GM12892 (cell line): ENCODE data around the gene APLP2.
"Not testable (repeated sequence)": the region's sequence is repeated elsewhere in the genome, so short reads cannot be mapped to it uniquely, and the experiment has no call there.

Experiments
- DNase-seq: peaks from one replicate; pipeline ENCODE4 v3.0.0; 2011; ENCODE audit not compliant: insufficient read length
- FAIRE-seq: peaks from 2 replicates; lab custom pipeline; 2011; peaks lifted over from hg19 to GRCh38; lab: Jason Lieb, UNC
- POLR2A ChIP-seq: IDR thresholded peaks from 2 replicates; pipeline ENCODE4 v1.6.1; 2011; ENCODE audit warnings: low read depth, low read length, control low read depth
- POLR2AphosphoS5 ChIP-seq: IDR thresholded peaks from 2 replicates; pipeline ENCODE4 v1.6.1; 2011; ENCODE audit warnings: low read depth, low read length, control low read depth
- TAF1 ChIP-seq: IDR thresholded peaks from 2 replicates; pipeline ENCODE4 v1.6.1; 2011; ENCODE audit warnings: low read depth, mild to moderate bottlenecking, control low read depth, low read length, borderline replicate concordance

The APLP2 gene

DNA sequence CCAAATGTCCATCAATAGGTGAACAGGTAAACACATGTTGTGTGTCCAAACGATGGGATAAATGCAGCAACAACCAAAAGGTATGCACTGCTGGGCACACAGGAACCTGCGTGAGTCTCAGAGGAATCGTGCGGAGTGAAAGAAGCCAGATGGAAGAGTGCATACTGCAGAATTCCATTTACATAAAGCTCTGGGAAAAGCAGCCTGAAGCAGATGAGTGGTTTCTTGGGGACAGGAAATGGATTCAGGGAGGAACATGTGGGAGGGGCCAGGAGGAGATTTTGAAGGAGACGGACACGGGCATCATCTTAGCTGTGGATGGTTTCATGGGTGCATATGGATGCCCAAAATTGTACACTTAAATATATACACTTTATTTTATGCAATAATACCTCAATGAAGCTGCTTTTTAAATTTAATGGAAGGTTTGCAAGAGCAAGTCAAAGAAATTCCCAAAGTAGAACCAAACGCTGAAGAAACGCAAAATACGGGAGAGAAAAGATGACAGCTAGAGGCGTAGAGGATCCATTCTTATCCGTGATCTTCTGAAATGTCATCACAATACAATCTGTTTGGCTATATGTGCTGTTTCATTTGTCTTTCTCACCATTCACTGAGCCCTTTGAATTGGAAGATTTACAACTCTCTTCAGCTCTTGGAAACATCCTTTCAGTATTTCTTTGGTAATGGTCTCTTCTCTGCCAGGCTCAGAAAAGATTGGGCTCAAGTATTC is 114.3 kb downstream of the APLP2 start:
- no peak for DNase-seq
- TF ChIP-seq TAF1 (no peak), POLR2AphosphoS5 (no peak)
- no peak for FAIRE-seq

DNA sequence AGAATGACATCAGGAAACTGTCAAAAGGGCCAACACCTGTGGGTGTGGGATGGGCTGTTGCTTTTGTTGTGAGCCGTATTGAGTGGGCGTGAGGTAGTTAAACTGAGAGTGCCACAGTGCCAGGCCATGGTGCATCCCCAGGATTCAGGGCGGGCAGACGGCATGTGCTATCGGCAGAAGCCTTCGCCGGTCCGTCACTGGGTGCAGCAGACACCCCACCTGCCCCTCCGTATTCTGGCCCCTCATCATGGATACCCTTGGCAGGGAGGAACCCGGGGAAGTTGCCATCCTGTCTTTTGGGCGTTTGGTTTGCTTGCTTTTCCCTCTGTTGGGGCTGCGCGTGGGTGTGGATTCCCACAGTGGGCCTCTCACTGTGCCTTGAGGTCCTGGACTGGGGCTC is 117.4 kb downstream of the APLP2 start:
- DNase-seq (no peak), FAIRE-seq (no peak)
- TF ChIP-seq TAF1 = no peak
- TF ChIP-seq POLR2AphosphoS5 = no peak

DNA sequence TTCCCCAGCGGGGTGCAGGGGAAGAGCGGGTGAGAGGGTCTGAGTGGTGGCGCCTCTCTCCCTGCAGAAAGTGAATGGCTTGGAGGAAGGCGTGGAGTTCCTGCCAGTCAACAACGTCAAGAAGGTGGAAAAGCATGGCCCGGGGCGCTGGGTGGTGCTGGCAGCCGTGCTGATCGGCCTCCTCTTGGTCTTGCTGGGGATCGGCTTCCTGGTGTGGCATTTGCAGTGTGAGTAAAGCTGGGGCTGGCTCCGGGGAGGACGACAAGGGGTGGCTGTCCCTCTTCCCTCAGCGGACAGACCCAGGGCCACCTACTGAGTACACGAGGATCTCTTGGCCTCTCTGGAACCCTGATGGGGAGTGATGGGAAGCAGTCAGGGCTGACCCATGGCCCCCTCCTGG is 118.4 kb downstream of the APLP2 start:
- TF ChIP-seq TAF1 (no peak), POLR2AphosphoS5 (no peak), POLR2A (no peak)
- DNase-seq (no peak), FAIRE-seq (no peak)

- TF ChIP-seq TAF1 = no peak
- TF ChIP-seq POLR2AphosphoS5 = no peak
- no peak for TF ChIP-seq POLR2A
- DNase-seq (no peak), FAIRE-seq (no peak)
These were observed 119.1 kb downstream of the APLP2 start for GRCh38 chr11:130188585-130189347.

DNA sequence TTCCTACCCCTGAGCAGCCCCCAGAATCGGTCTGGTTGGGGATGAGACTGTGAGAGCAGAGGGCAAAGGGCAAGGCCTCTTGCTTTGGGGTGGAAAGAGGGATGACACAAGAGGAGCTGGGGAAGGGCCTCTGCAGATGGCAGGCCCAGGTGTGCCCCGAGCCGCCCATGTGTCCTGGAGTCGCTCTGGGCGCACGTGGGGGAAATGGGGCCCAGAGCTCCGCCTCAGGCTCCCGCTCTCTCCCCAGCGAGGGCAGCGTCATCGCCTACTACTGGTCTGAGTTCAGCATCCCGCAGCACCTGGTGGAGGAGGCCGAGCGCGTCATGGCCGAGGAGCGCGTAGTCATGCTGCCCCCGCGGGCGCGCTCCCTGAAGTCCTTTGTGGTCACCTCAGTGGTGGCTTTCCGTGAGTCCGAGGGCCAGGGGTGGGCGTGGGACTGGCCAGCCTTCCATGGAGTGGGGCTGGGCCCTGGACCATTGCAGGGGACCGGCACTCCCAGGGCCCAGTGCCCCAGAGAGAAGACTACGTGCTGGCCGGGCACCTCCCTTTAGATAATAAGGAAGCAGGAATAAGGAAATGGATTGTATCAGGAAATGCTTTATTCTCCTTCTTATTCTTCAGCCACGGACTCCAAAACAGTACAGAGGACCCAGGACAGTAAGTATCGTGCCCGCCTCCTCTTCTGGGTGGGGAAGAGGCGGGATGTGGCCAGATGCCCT is 120.0 kb downstream of the APLP2 start:
- TF ChIP-seq POLR2AphosphoS5 (no peak), TAF1 (no peak), POLR2A (no peak)
- no peak for DNase-seq
- FAIRE-seq = no peak

GRCh38 chr11:130190371-130190881 is 120.7 kb downstream of the APLP2 start:
- DNase-seq (no peak), FAIRE-seq (no peak)
- TF ChIP-seq TAF1 (no peak), POLR2A (no peak), POLR2AphosphoS5 (no peak)

- FAIRE-seq (no peak), DNase-seq (no peak)
- no peak for TF ChIP-seq POLR2A
These were observed 122.2 kb downstream of the APLP2 start for GRCh38 chr11:130191896-130192295.

GRCh38 chr11:130192845-130193267 is 123.2 kb downstream of the APLP2 start:
- no peak for FAIRE-seq
- DNase-seq = no peak
- TF ChIP-seq POLR2A (no peak), TAF1 (no peak), POLR2AphosphoS5 (no peak)

DNA sequence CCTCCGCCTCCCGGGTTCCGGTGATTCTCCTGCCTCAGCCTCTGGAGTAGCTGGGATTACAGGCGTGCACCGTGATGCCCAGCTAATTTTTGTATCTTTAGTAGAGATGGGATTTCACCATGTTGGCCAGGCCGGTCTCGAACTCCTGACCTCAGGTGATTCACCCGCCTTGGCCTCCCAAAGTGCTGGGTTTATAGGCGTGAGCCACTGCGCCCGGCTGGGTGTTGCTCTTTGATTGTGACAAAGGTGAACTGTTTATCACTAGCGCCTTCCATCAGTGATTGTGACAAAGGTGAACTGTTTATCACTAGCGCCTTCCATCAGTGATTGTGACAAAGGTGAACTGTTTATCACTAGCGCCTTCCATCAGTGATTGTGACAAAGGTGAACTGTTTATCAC is 123.9 kb downstream of the APLP2 start:
- not testable (repeated sequence) for DNase-seq, FAIRE-seq
